ENCODE measurements around the gene TNFRSF12A. TPM values are rescaled to one million over a fixed set of nuclear protein-coding genes. Genes with fewer than 3 reads are reported as not detected.

The TNFRSF12A gene
- total and polyA plus RNA-seq, 7 experiments from 2014 or later, result 0.57 to 5.9 (median 1.1) TPM; not detected in 2

DNA sequence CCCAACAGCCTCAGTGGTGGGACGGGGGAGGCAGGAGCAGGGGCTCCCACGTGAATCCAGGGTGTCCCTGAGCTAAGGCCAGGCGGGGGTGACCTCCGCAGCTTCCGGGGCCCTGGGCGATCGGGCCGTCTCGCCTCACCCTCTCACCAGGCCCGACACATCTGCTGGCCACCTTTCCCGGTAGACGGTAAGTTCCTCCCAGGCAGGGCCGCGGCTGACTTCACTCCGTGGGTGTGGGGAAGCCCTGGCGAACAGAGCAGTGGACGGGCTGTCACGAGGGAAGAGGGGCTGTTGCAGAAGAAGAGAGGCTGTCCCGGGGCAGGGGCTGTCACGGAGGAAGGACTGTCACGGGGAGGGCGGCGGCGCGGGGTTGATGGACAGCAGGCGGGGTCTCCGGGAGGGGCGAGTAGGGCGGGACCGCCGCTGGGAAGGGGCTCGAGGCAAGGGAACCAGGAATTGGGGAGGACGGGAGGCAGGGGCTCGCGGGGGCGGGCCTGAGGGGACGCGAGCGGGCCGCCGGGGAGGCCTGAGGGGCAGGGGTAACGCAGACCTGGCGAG lies 40.4 kb upstream of the TNFRSF12A start:
- H3K4me3 ChIP-seq (ENCODE audit: low read length), result peak overlapping the region; percentile 73
- Mint-ChIP-seq H3K36me3 (peaks cover 0 to 4% (median 0%) of the 10 kb centered on the region in 5 donors), H3K9me3 (peaks cover 0 to 2% (median 0%) of the 10 kb centered on the region in 11 donors), H3K27me3 (peaks cover 0 to 2% (median 0%) of the 10 kb centered on the region in 5 donors), H3K4me1 (peaks cover 9 to 29% (median 14%) of the 10 kb centered on the region in 7 donors), H3K4me3 (peak overlapping the region in 8 of 10 donors; percentile 33 to 91 (median 66)), H3K27ac (peak overlapping the region in 1 of 9 donors; percentile 88)
- H3K4me1 ChIP-seq (ENCODE audit: control insufficient read depth in 2 of 2, insufficient read depth in 2 of 2, low read length in 2 of 2), result peaks cover 5 to 6% of the 10 kb centered on the region in 2 donors
- no peaks in the 10 kb centered on the region for H3K27me3 ChIP-seq (ENCODE audit: control insufficient read depth in 2 of 2, insufficient read depth in 2 of 2, low read length in 2 of 2)
- ChIA-PET CTCF (no interaction called here), POLR2A (interaction anchor here (0.6 to 2.5 kb wide), 6 partner anchors 15 to 135 kb away, joined by 3 to 6 read pairs (median 3); partner anchors contain the start of genes FLYWCH1 and TNFRSF12A)
- peak in 1 of 9 donors; percentile 57 for DNase-seq
- no peaks in the 10 kb centered on the region for H3K9me3 ChIP-seq (ENCODE audit: control insufficient read depth in 2 of 3, low read length in 3 of 3)
- ATAC-seq, result no peak
- H3K36me3 ChIP-seq (ENCODE audit: control insufficient read depth in 2 of 3, insufficient read depth in 3 of 3, low read length in 3 of 3), result no peaks in the 10 kb centered on the region
- intact Hi-C loops (cut with micrococcal nuclease), result loop anchor here (1.0 to 5.0 kb wide), 8 partner anchors 9 to 97 kb away; partner anchors contain the start of genes FLYWCH1 (in 1 of the 2), FLYWCH2 (in 1 of the 2), PAQR4 (in 1 of the 2) and THOC6 (in 1 of the 2)
- H3K27ac ChIP-seq (ENCODE audit: low read depth, low read length), result no peak overlapping the region

DNA sequence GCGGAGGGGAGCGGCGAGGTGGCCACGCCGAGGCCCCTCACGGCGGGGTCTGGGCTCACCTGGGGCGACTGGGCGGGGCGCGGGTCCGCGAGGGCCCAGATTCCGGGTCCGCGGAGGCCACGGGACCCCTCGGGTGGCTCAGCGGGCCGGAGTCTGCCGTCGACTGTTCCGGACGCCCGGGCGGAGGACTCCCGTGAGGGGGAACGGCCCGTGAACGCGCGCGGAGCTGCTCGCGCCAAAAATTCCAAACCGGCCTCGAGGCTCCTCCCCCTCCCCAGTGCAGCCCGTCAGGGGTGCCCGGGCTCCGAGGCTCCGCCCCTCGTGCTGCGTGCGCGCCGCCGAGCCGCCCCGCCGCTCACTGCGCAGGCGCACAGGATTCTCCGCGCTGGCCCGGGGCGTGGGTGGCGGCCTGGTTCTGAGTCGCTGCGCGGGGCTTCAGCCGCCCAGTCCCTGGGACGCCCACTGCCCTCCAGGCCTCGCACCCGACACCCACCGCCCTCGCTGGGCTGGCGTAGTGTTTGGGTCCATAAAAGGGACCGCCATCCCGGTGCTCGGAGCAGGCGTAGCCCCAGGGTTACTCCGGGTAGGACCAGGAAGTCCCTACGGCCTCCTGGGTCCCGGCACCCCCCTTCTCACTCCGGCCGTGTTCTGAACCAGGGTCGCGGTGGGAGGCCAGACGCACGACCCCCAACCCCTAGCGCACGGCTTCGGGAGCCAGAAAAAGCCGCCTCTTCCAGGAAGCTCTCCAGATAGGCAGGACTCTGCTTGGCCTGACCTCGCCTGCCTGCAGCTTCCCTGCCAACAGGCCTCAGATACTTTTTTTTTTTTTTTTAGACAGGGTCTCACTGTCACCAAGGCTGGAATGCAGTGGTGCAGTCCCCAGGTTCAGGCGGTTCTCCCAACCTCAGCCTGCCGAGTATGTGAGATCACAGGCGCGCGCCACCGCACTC lies 39.7 kb upstream of the TNFRSF12A start, which contains the start of gene PKMYT1:
TSS of gene PKMYT1 (minus strand) at position 220 of the 950 bp plus-strand sequence. CDS start 789 bp downstream, outside the sequence.
- Histone ChIP-seq H3K4me1 (ENCODE audit: control insufficient read depth in 2 of 2, insufficient read depth in 2 of 2, low read length in 2 of 2) (peaks cover 5 to 6% of the 10 kb centered on the region in 2 donors), H3K9me3 (ENCODE audit: control insufficient read depth in 2 of 3, low read length in 3 of 3) (no peaks in the 10 kb centered on the region), H3K4me3 (ENCODE audit: low read length) (peak within 1 kb of the TSS; percentile 73), H3K36me3 (ENCODE audit: control insufficient read depth in 2 of 3, insufficient read depth in 3 of 3, low read length in 3 of 3) (no peaks in the 10 kb centered on the region), H3K27me3 (ENCODE audit: control insufficient read depth in 2 of 2, insufficient read depth in 2 of 2, low read length in 2 of 2) (no peaks in the 10 kb centered on the region), H3K27ac (ENCODE audit: low read depth, low read length) (peak within 1 kb of the TSS; percentile 94)
- ChIA-PET POLR2A (interaction anchor here (0.6 to 3.2 kb wide), 17 partner anchors 8 to 1517 kb away, joined by 3 to 17 read pairs (median 3); partner anchors contain the start of genes BICDL2, FLYWCH1, FLYWCH2 and HCFC1R1), CTCF (interaction anchor here (0.6 to 1.2 kb wide), 3 partner anchors 53 to 1237 kb away, joined by 3 read pairs; no protein-coding TSS in a partner anchor)
- peak; percentile 97 for ATAC-seq
- Mint-ChIP-seq H3K27ac (peak within 1 kb of the TSS in 8 of 9 donors; percentile 65 to 89 (median 78)), H3K4me3 (peak within 1 kb of the TSS; percentile 72 to 91 (median 82)), H3K27me3 (peaks cover 0 to 2% (median 0%) of the 10 kb centered on the region in 5 donors), H3K36me3 (peaks cover 0 to 4% (median 0%) of the 10 kb centered on the region in 5 donors), H3K9me3 (peaks cover 0 to 2% (median 0%) of the 10 kb centered on the region in 11 donors), H3K4me1 (peaks cover 9 to 29% (median 14%) of the 10 kb centered on the region in 7 donors)
- peak; percentile 86 to 100 (median 96) for DNase-seq
- intact Hi-C loops (cut with micrococcal nuclease), result loop anchor here (1.0 to 5.0 kb wide), 8 partner anchors 10 to 98 kb away; partner anchors contain the start of genes FLYWCH1 (in 1 of the 2), FLYWCH2 (in 1 of the 2), PAQR4 (in 1 of the 2) and THOC6 (in 1 of the 2)

DNA sequence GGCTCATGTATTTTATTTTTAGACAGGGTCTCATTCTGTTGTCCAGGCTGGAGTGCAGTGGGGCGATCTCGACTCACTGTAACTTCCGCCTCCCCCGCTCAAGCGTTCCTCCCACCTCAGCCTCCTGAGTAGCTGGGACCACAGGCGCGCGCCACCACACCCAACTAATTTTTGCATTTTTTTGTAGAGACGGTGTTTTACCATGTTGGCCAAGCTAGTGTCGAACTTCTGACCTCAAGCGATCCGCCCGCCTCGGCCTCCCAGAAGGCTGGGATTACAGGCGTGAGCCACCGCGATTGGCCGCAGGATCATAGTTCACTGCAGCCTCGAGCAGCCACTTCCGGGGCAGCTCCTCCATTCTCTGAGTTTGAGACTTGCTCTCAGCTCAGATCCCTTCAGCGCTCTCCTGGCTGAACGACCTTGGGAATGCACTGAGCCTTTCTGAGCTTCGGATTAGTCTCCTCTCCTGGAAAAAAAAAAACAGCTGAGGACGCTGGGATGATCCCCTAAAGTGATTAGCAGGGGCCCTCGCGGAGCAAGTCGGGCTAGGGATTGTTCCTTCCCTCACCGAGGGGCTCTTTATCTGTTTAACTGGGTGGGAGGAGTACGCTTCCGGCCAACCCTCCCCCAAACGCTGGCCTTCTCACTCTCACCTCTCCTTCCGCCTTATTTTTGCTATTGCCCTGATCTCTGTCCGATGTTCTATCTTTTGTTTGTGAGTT lies 38.8 kb upstream of the TNFRSF12A start:
- no peak for DNase-seq
- intact Hi-C loops (cut with micrococcal nuclease), result loop anchor here (2.0 to 5.0 kb wide), 3 partner anchors 23 to 99 kb away; partner anchors contain the start of genes FLYWCH1 (in 1 of the 2) and FLYWCH2 (in 1 of the 2)
- ChIA-PET CTCF (interaction anchor here (0.7 to 1.2 kb wide), 2 partner anchors 54 to 218 kb away, joined by 3 read pairs; no protein-coding TSS in a partner anchor), POLR2A (interaction anchor here (0.6 to 3.2 kb wide), 13 partner anchors 8 to 1518 kb away, joined by 3 to 17 read pairs (median 3); partner anchors contain the start of genes BICDL2, FLYWCH1, FLYWCH2 and KREMEN2)
- no peaks in the 10 kb centered on the region for H3K36me3 ChIP-seq (ENCODE audit: control insufficient read depth in 2 of 3, insufficient read depth in 3 of 3, low read length in 3 of 3)
- Mint-ChIP-seq H3K36me3 (peaks cover 0 to 4% (median 0%) of the 10 kb centered on the region in 5 donors), H3K27me3 (peaks cover 0 to 2% (median 0%) of the 10 kb centered on the region in 5 donors), H3K4me1 (peaks cover 9 to 29% (median 14%) of the 10 kb centered on the region in 7 donors), H3K27ac (peak overlapping the region in 7 of 9 donors; percentile 70 to 89 (median 82)), H3K9me3 (peaks cover 0 to 2% (median 0%) of the 10 kb centered on the region in 11 donors), H3K4me3 (peak overlapping the region; percentile 72 to 88 (median 82))
- H3K27me3 ChIP-seq (ENCODE audit: control insufficient read depth in 2 of 2, insufficient read depth in 2 of 2, low read length in 2 of 2), result no peaks in the 10 kb centered on the region
- peaks cover 5 to 6% of the 10 kb centered on the region in 2 donors for H3K4me1 ChIP-seq (ENCODE audit: control insufficient read depth in 2 of 2, insufficient read depth in 2 of 2, low read length in 2 of 2)
- ATAC-seq, result no peak
- peak overlapping the region; percentile 94 for H3K27ac ChIP-seq (ENCODE audit: low read depth, low read length)
- H3K9me3 ChIP-seq (ENCODE audit: control insufficient read depth in 2 of 3, low read length in 3 of 3), result no peaks in the 10 kb centered on the region
- peak overlapping the region; percentile 73 for H3K4me3 ChIP-seq (ENCODE audit: low read length)

DNA sequence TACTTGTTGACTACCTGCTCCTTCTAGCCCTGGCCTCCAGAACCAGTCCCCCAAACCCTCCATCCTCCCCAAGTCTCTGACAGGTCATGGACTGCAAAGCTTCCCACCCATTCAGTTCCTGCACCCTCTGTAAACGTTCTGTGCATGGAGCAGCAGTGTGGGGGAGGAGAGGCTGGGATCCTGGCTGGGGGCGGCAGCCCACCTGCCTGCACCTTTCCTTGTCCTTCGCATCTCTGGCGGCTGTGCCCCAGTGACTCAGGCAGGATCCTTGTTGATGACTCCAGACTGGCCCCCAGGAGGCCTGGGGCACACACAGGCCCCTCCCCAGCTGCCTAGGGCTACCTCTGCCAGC lies 38.3 kb upstream of the TNFRSF12A start:
- Mint-ChIP-seq H3K4me3 (peak overlapping the region; percentile 39 to 88 (median 76)), H3K4me1 (peaks cover 9 to 29% (median 14%) of the 10 kb centered on the region in 7 donors)
- CTCF ChIA-PET, result interaction anchor here (0.8 to 1.2 kb wide), 2 partner anchors 10 to 55 kb away, joined by 3 read pairs; no protein-coding TSS in a partner anchor

DNA sequence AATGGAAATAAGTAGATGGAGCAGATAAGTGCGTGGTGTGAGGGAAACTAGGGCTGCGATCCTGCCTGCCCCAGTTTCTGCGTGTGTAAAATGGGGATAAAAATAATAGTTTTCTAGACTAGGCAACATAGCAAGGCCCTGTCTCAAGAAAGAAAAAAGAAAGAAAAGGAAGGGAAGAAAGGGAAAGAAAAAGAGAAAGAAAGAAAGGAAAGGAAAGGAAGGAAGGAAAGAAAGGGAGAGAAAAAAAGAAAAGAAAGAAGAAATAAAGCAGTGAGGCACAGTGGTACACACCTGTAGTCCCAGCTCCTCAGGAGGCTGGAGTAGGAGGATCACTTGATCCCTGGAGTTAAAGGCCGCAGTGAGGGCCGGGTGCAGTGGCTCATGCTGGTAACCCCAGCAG lies 37.8 kb upstream of the TNFRSF12A start:
- Mint-ChIP-seq H3K36me3 (peaks cover 0 to 2% (median 0%) of the 10 kb centered on the region in 5 donors), H3K9me3 (peaks cover 0 to 2% (median 0%) of the 10 kb centered on the region in 11 donors), H3K4me1 (peaks cover 9 to 29% (median 14%) of the 10 kb centered on the region in 7 donors), H3K27me3 (peaks cover 0 to 2% (median 0%) of the 10 kb centered on the region in 5 donors), H3K27ac (peak overlapping the region in 1 of 9 donors; percentile 70), H3K4me3 (peak overlapping the region in 7 of 10 donors; percentile 21 to 88 (median 72))
- no peak overlapping the region for H3K27ac ChIP-seq (ENCODE audit: low read depth, low read length)
- DNase-seq (no peak), ATAC-seq (no peak)
- ChIA-PET CTCF (interaction anchor here (0.8 to 1.4 kb wide), 4 partner anchors 9 to 420 kb away, joined by 3 to 8 read pairs (median 4); partner anchors contain the start of gene PAQR4), POLR2A (interaction anchor here (0.8 to 3.2 kb wide), 3 partner anchors 16 to 115 kb away, joined by 4 to 17 read pairs (median 6); no protein-coding TSS in a partner anchor)
- H3K27me3 ChIP-seq (ENCODE audit: control insufficient read depth in 2 of 2, insufficient read depth in 2 of 2, low read length in 2 of 2), result no peaks in the 10 kb centered on the region
- H3K9me3 ChIP-seq (ENCODE audit: control insufficient read depth in 2 of 3, low read length in 3 of 3), result no peaks in the 10 kb centered on the region
- intact Hi-C loops (cut with micrococcal nuclease), result loop anchor here in 1 of 2 donors (5.0 kb wide), 2 partner anchors 70 to 100 kb away; partner anchors contain the start of genes FLYWCH1 and FLYWCH2
- peaks cover 5 to 6% of the 10 kb centered on the region in 2 donors for H3K4me1 ChIP-seq (ENCODE audit: control insufficient read depth in 2 of 2, insufficient read depth in 2 of 2, low read length in 2 of 2)
- H3K4me3 ChIP-seq (ENCODE audit: low read length), result no peak overlapping the region
- H3K36me3 ChIP-seq (ENCODE audit: control insufficient read depth in 2 of 3, insufficient read depth in 3 of 3, low read length in 3 of 3), result no peaks in the 10 kb centered on the region

More for the DNA sequence above, 38.3 kb upstream of the TNFRSF12A start:
- peaks cover 5 to 6% of the 10 kb centered on the region in 2 donors for H3K4me1 ChIP-seq (ENCODE audit: control insufficient read depth in 2 of 2, insufficient read depth in 2 of 2, low read length in 2 of 2)
- H3K27me3 Mint-ChIP-seq, result peaks cover 0 to 2% (median 0%) of the 10 kb centered on the region in 5 donors
- no peaks in the 10 kb centered on the region for H3K36me3 ChIP-seq (ENCODE audit: control insufficient read depth in 2 of 3, insufficient read depth in 3 of 3, low read length in 3 of 3)
- no peaks in the 10 kb centered on the region for H3K9me3 ChIP-seq (ENCODE audit: control insufficient read depth in 2 of 3, low read length in 3 of 3)
- POLR2A ChIA-PET, result interaction anchor here (1.2 to 3.2 kb wide), 4 partner anchors 9 to 22 kb away, joined by 3 to 17 read pairs (median 6); partner anchors contain the start of gene PAQR4
- H3K36me3 Mint-ChIP-seq, result peaks cover 0 to 3% (median 0%) of the 10 kb centered on the region in 5 donors
- peaks cover 0 to 2% (median 0%) of the 10 kb centered on the region in 11 donors for H3K9me3 Mint-ChIP-seq
- no peak overlapping the region for H3K4me3 ChIP-seq (ENCODE audit: low read length)
- no peak overlapping the region for H3K27ac ChIP-seq (ENCODE audit: low read depth, low read length)
- intact Hi-C loops (cut with micrococcal nuclease), result loop anchor here (2.0 to 5.0 kb wide), 3 partner anchors 23 to 100 kb away; partner anchors contain the start of genes FLYWCH1 (in 1 of the 2) and FLYWCH2 (in 1 of the 2)
- H3K27ac Mint-ChIP-seq, result peak overlapping the region in 4 of 9 donors; percentile 70 to 88 (median 82)
- ATAC-seq, result no peak
- no peaks in the 10 kb centered on the region for H3K27me3 ChIP-seq (ENCODE audit: control insufficient read depth in 2 of 2, insufficient read depth in 2 of 2, low read length in 2 of 2)
- no peak for DNase-seq
